ENCODE results near the gene GLOD4.

GRCh38 chr17:794876-795275, 12.8 kb upstream of the GLOD4 start:
- TF ChIP-seq POLR2A (IDR thresholded peaks at IDR 0.05; ENCODE audit: low read depth, low read length) (no peak), MXI1 (IDR thresholded peaks at IDR 0.05; ENCODE audit: borderline replicate concordance, low read depth, low read length) (no peak), CTCF (conservative IDR thresholded peaks at IDR 0.05; ENCODE audit: low read depth, low read length) (peak; percentile 63), MAFK (IDR thresholded peaks at IDR 0.05; ENCODE audit: low read depth, low read length) (no peak), RAD21 (IDR thresholded peaks at IDR 0.05; ENCODE audit: low read length) (peak; percentile 77), SMC3 (IDR thresholded peaks at IDR 0.05; ENCODE audit: low read depth, low read length) (peak; percentile 79), CEBPB (IDR thresholded peaks at IDR 0.05; ENCODE audit: low read depth, low read length) (no peak), RFX5 (IDR thresholded peaks at IDR 0.05; ENCODE audit: low read depth, low read length) (no peak), RCOR1 (IDR thresholded peaks at IDR 0.05; ENCODE audit: insufficient replicate concordance, low read length) (no peak), BHLHE40 (IDR thresholded peaks at IDR 0.05; ENCODE audit: low read depth, low read length) (no peak), CHD1 (IDR thresholded peaks at IDR 0.05; ENCODE audit: low read depth, low read length) (no peak), USF2 (IDR thresholded peaks at IDR 0.05; ENCODE audit: low read depth, low read length) (no peak)

Data from IMR-90 (cell line).